GM12878 (cell line): Measurements from ENCODE around the gene CACNA2D4. TPM values are rescaled to one million over a fixed set of nuclear protein-coding genes. Genes with fewer than 3 reads are reported as not detected.

ENCODE experiments used
- ATAC-seq: fragments of 200-7000 bp; cut with Tn5 transposase; 3 replicates; pipeline ENCODE4 v1.9.1; 2020; ENCODE audit warnings: mild to moderate bottlenecking, moderate library complexity
- BruUV-seq: library from RNA; stranded (reverse); fragments of 400-500 nt; replicated peaks from 2 replicates; lab custom pipeline; 2021; lab: Mats Ljungman, UMichigan
- CTCF ChIA-PET: fragments of 300-600 bp; sonication (Branson Sonifier 250); formaldehyde crosslinking; extraction: SDS; loops from one replicate; lab custom pipeline; 2021; ENCODE audit warnings: inconsistent platforms; lab: Yijun Ruan, JAX
- POLR2A ChIA-PET: fragments of 350-600 bp; formaldehyde crosslinking; extraction: SDS; loops from one replicate; lab custom pipeline; 2021; ENCODE audit warnings: inconsistent platforms; lab: Charles Lee
- RAD21 ChIA-PET: fragments of 300-600 bp; sonication (Branson Sonifier 250); formaldehyde crosslinking; loops from one replicate; lab custom pipeline; 2023; ENCODE audit warnings: antibody characterized with exemption; ENCODE audit not compliant: unreplicated experiment; lab: Charles Lee
- SMC1A ChIA-PET: fragments of 300-600 bp; sonication (Branson Sonifier 250); formaldehyde crosslinking; loops from one replicate; lab custom pipeline; 2023; ENCODE audit not compliant: unreplicated experiment, uncharacterized antibody; lab: Charles Lee
- DNase-seq: peaks from one replicate; pipeline ENCODE4 v3.0.0-alpha.2; 2011; ENCODE audit warnings: low read depth, low spot score
- FAIRE-seq: peaks from 3 replicates; lab custom pipeline; 2011; peaks lifted over from hg19 to GRCh38; lab: Jason Lieb, UNC
- H2AFZ ChIP-seq: 2 replicates; pipeline ENCODE4 v1.6.0; 2011; ENCODE audit warnings: low read depth, low read length, control low read depth; ENCODE audit not compliant: control insufficient read depth
- H3K27ac ChIP-seq: 2 replicates; pipeline ENCODE4 v1.5.1; 2011; ENCODE audit warnings: control low read depth; ENCODE audit not compliant: control insufficient read depth, insufficient read depth
- H3K27me3 ChIP-seq, 2 experiments: replicated peaks in 1 of 2; 2 replicates each; pipeline versions ENCODE4 v1.6.0 to v1.6.1; 2011; ENCODE audit warnings: low read length in 1 of 2; ENCODE audit not compliant: control insufficient read depth in 2 of 2, insufficient read depth in 2 of 2
- H3K36me3 ChIP-seq, 2 experiments: 2 replicates each; pipeline ENCODE4 v1.5.1; 2011; ENCODE audit warnings: low read length in 1 of 2; ENCODE audit not compliant: control insufficient read depth in 2 of 2, insufficient read depth in 2 of 2
- H3K4me1 ChIP-seq: 2 replicates; pipeline ENCODE4 v1.6.1; 2011; ENCODE audit warnings: mild to moderate bottlenecking, low read length, moderate library complexity, mixed read lengths; ENCODE audit not compliant: control insufficient read depth, insufficient read depth
- H3K4me2 ChIP-seq: 2 replicates; pipeline ENCODE4 v1.6.0; 2011; ENCODE audit warnings: control low read depth; ENCODE audit not compliant: control insufficient read depth, insufficient read depth
- H3K4me3 ChIP-seq: fragments of 200-600 bp; sonication (generic); 2 replicates; pipeline ENCODE4 v1.5.1; 2016
- H3K79me2 ChIP-seq: 2 replicates; pipeline ENCODE4 v1.6.0; 2011; ENCODE audit warnings: low read length; ENCODE audit not compliant: control insufficient read depth, insufficient read depth
- H3K9ac ChIP-seq: 2 replicates; pipeline ENCODE4 v1.8.0; 2011; ENCODE audit warnings: low read length, control low read depth, mixed read lengths; ENCODE audit not compliant: control insufficient read depth, insufficient read depth
- H3K9me3 ChIP-seq: replicated peaks from 3 replicates; pipeline ENCODE4 v1.5.1; 2011; ENCODE audit warnings: mild to moderate bottlenecking, low read length; ENCODE audit not compliant: control insufficient read depth, insufficient read depth
- H4K20me1 ChIP-seq: 2 replicates; pipeline ENCODE4 v1.6.0; 2011; ENCODE audit not compliant: control insufficient read depth, insufficient read depth
- CEBPB ChIP-seq, 2 experiments: fragments of 150-350 bp in 1 of 2; IDR thresholded peaks; 2 replicates each; pipeline ENCODE4 v1.6.1; 2012 to 2014; ENCODE audit warnings: low read depth in 2 of 2, low read length in 2 of 2, borderline replicate concordance in 1 of 2, inconsistent platforms in 1 of 2
- MEF2A ChIP-seq: IDR thresholded peaks from 2 replicates; pipeline ENCODE4 v1.6.1; 2011; ENCODE audit warnings: low read depth, mild to moderate bottlenecking, low read length, moderate library complexity; ENCODE audit not compliant: insufficient read depth
- POLR2AphosphoS2 ChIP-seq: IDR thresholded peaks from 2 replicates; pipeline ENCODE4 v1.6.1; 2011; ENCODE audit warnings: low read depth, mild to moderate bottlenecking, low read length, improper control_type of control experiment, moderate library complexity
- RAD21 ChIP-seq: IDR thresholded peaks from 2 replicates; pipeline ENCODE4 v1.6.1; 2011; ENCODE audit warnings: mild to moderate bottlenecking, low read depth, low read length, moderate library complexity; ENCODE audit not compliant: insufficient read depth
- RELA ChIP-seq: fragments of 450-650 bp; IDR thresholded peaks from 2 replicates; pipeline ENCODE4 v1.8.0; 2014; ENCODE audit warnings: borderline replicate concordance; ENCODE audit not compliant: partially characterized antibody
- RELB ChIP-seq: fragments of 450-650 bp; IDR thresholded peaks from 2 replicates; pipeline ENCODE4 v1.6.1; 2017; ENCODE audit warnings: low read depth, mild to moderate bottlenecking, moderate library complexity
- SPI1 ChIP-seq: IDR thresholded peaks from 2 replicates; pipeline ENCODE4 v1.6.1; 2011; ENCODE audit warnings: low read depth, mild to moderate bottlenecking, low read length, moderate library complexity, borderline replicate concordance; ENCODE audit not compliant: insufficient read depth
- SREBF1 ChIP-seq: IDR thresholded peaks from 2 replicates; pipeline ENCODE4 v1.6.1; 2012; ENCODE audit warnings: mild to moderate bottlenecking, low read length
- SUPT20H ChIP-seq: IDR thresholded peaks from 2 replicates; pipeline ENCODE4 v1.6.1; 2011; ENCODE audit warnings: low read depth, mild to moderate bottlenecking, low read length, moderate library complexity, borderline replicate concordance; ENCODE audit not compliant: control insufficient read depth
- TBL1XR1 ChIP-seq: IDR thresholded peaks from 2 replicates; pipeline ENCODE4 v1.6.1; 2012; ENCODE audit warnings: low read depth, low read length, improper control_type of control experiment
- ZBED1 ChIP-seq: IDR thresholded peaks from 2 replicates; pipeline ENCODE4 v1.6.1; 2016; ENCODE audit warnings: borderline replicate concordance
- WGBS: methylation state at CpG from one replicate; pipeline ENCODE4 v1.1.6; 2016; ENCODE audit warnings: low lambda C conversion rate; ENCODE audit not compliant: insufficient replicate concordance, insufficient coverage; ENCODE audit errors: missing lambda C conversion rate; 5-methylcytosine and 5-hydroxymethylcytosine counted together
- in situ Hi-C: fragments of 300-500 bp; cut with MboI; formaldehyde crosslinking; loops from 9 replicates; pipeline ENCODE4 v1.14.3; 2018; ENCODE audit warnings: mixed read lengths
- intact Hi-C: fragments of 100-400 bp; cut with micrococcal nuclease; formaldehyde crosslinking; loops from one replicate; pipeline ENCODE4 v1.14.2; 2022; ENCODE audit not compliant: unreplicated experiment
- polyA plus RNA-seq, 11 experiments: library from polyadenylated mRNA; depleted of rRNA in 4 of 11; unstranded in 6 of 11; stranded (reverse) in 5 of 11; fragments of >200 nt; fragmentation: Nextera tagmentation in 4 of 11; fragmentation: Illumina TruSeq in 1 of 11; extraction: Ambion mirVana in 4 of 11; extraction: Trizol in 1 of 11; gene quantifications; 1 replicate in 1 of 11; 2 replicates in 10 of 11; pipeline versions ENCODE4 v1.2.1 to v1.2.3, GENCODE V29; 2011 to 2016; ENCODE audit warnings: inconsistent platforms in 2 of 11, missing spikeins in 2 of 11, low read depth in 1 of 11
- total RNA-seq, 4 experiments: library from RNA; depleted of rRNA in 3 of 4; stranded (reverse); fragments of >200 nt in 3 of 4; fragmentation: Illumina TruSeq in 1 of 4; extraction: Trizol in 1 of 4; gene quantifications; 2 replicates each; pipeline versions ENCODE4 v1.2.1 to v1.2.3, GENCODE V29; 2013 to 2021

CACNA2D4 gene
- total and polyA plus RNA-seq, 10 of the 15 experiments (the other 5 are each of a cell fraction or from before 2014, with no cell fraction given) = 0.03 to 1.0 (median 0.65) TPM

- intact Hi-C loops (no loop called here), in situ Hi-C loops (no loop called here)
- no peaks in the 10 kb centered on the region for H3K4me1 ChIP-seq
- FAIRE-seq (no peak), ATAC-seq (no peak), DNase-seq (no peak)
- POLR2A ChIA-PET = no interaction called here
- 77% methylated on average over 27 of the region's 32 CpGs for WGBS
- SMC1A ChIA-PET = no interaction called here
- H3K4me3 ChIP-seq = no peak overlapping the region
- TF ChIP-seq SPI1 = no peak
- TF ChIP-seq RAD21 = no peak
- no peak for TF ChIP-seq ZBED1
- TF ChIP-seq RELA = no peak
- TF ChIP-seq MEF2A = no peak
- no peak for TF ChIP-seq POLR2AphosphoS2
- TF ChIP-seq RELB = no peak
- no peak for TF ChIP-seq SUPT20H
- TF ChIP-seq SREBF1 = no peak
- no peak for TF ChIP-seq TBL1XR1
- TF ChIP-seq CEBPB (IDR thresholded peaks at IDR 0.05; ENCODE audit: borderline replicate concordance in 1 of 2, low read depth in 2 of 2, low read length in 2 of 2) = no peak
- H3K36me3 ChIP-seq = no peaks in the 10 kb centered on the region
- H3K9me3 ChIP-seq = no peaks in the 10 kb centered on the region; the same call in 2 of the 3 replicates
- RAD21 ChIA-PET = no interaction called here
- H3K9ac ChIP-seq = no peak overlapping the region
- H2AFZ ChIP-seq = no peak overlapping the region
- CTCF ChIA-PET = interaction anchor here (1.2 kb wide), 1 partner anchor 74 kb away, joined by 5 read pairs; no protein-coding TSS in a partner anchor
- no peaks in the 10 kb centered on the region for H3K79me2 ChIP-seq
- no peak overlapping the region for H3K4me2 ChIP-seq
- no peak overlapping the region for H3K27ac ChIP-seq
- peaks cover 1 to 3% of the 10 kb centered on the region in 2 experiments; a peak in 2 of 4 replicates for H3K27me3 ChIP-seq
- no TSS peak for BruUV-seq
- no peaks in the 10 kb centered on the region for H4K20me1 ChIP-seq
Observed at GRCh38 chr12:1865284-1865866, 53.1 kb downstream of the CACNA2D4 start.
